ENCODE data around the gene RBX1.
A peak's percentile ranks its signal among the peaks of the same experiment; 100 is the strongest.
"Not testable (repeated sequence)": the region's sequence is repeated elsewhere in the genome, so short reads cannot be mapped to it uniquely, and the experiment has no call there.

RBX1 gene

DNA sequence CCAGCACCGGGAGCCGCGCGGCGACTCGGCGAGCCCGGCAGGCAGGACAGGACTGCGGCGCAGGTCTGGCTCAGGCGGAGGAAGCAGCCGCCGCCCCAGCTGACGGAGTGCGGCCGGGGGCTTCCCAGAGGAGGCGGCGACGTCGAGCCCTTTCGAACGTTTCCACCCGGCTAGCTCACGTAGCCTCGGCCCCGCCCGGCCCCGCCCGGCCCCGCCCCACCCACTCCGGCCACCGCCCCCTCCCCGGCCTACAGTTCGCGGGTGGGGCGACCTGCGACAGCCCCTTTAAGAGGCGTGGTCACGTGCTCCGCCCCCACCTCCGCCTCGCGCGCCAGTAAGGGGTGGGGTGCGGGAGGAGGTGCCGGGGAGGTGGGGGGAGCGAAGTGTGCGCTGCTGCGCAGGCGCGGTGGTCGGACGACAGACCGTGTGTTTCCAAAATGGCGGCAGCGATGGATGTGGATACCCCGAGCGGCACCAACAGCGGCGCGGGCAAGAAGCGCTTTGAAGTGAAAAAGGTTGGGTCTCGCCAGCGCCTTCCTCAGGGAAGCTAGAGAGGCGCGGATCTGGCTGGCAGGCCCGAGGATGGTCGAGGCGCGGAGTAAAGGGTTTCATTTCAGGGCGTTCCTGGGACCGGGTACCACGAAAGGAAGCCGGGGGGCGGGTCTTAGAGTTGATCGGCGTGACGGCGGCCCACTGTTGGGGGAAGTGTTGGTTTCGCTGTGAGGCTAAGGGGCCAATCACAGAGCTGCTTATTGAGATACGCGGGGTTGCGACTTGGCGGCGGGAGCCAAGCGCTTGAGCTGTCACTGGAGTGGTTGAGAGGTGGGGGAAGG, at the start of gene RBX1:
RBX1 (plus strand) TSS at position 417 of the 833 bp plus-strand sequence; CDS start at position 438, 21 bp downstream.
- peaks cover 28% of the 10 kb centered on the region for H3K4me1 Mint-ChIP-seq
- H3K27ac Mint-ChIP-seq (ENCODE audit: low read depth), result peak within 1 kb of the TSS; percentile 98
- ATAC-seq (replicated peaks; ENCODE audit: extremely low read depth, poor library complexity, severe bottlenecking) (peak; percentile 86), DNase-seq (ENCODE audit: low spot score in 2 of 2) (peak; percentile 98)
- no peaks in the 10 kb centered on the region for H3K9me3 Mint-ChIP-seq
- H3K36me3 Mint-ChIP-seq (ENCODE audit: insufficient read depth), result peaks cover 37% of the 10 kb centered on the region
- H3K4me3 Mint-ChIP-seq, result peak within 1 kb of the TSS; percentile 97
- H3K27me3 Mint-ChIP-seq, result no peaks in the 10 kb centered on the region

DNA sequence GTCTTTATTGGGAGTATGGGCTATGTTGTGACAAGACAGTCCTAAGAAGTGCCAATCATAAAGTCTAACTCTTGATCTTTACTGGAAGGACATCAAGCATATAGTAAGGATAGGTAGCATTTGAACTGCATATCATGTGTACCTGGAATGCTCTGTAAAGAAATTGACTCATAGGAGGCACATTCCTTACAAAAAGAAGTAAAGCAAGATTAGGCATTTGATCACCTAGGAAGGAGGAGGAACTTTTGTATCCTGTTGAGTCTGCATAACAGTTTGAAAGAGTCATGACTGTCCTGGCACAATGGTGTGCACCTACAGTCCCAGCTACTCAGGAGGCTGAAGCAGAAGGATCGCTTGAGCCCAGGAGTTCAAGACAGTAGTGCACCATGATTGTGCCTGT, 47.1 kb upstream of the RBX1 start:
- ATAC-seq (replicated peaks; ENCODE audit: extremely low read depth, poor library complexity, severe bottlenecking) (no peak), DNase-seq (ENCODE audit: low spot score in 2 of 2) (no peak)
- H3K36me3 Mint-ChIP-seq (ENCODE audit: insufficient read depth), result peaks cover 9% of the 10 kb centered on the region
- H3K27me3 Mint-ChIP-seq, result no peaks in the 10 kb centered on the region
- no peaks in the 10 kb centered on the region for H3K9me3 Mint-ChIP-seq
- H3K4me1 Mint-ChIP-seq, result peaks cover 4% of the 10 kb centered on the region
- H3K27ac Mint-ChIP-seq (ENCODE audit: low read depth), result no peak overlapping the region
- no peak overlapping the region for H3K4me3 Mint-ChIP-seq

DNA sequence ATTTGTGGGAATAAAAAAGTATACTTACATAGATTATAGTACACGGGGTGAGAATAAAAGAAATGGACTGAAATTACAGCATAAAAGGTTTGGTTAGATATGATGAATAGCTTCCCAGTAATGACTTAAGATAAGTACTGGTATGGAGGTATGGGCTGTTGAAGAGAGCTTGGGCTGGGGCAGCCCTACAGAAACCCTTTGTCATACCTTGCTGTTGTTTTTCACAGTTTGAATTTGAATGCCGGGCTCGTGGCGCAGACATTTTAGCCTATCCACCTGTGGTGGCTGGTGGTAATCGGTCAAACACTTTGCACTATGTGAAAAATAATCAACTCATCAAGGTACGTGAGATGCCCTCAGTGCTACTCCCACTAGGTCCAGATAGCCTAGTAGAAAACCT, 42.3 kb upstream of the RBX1 start:
- no peak overlapping the region for H3K4me3 Mint-ChIP-seq
- no peaks in the 10 kb centered on the region for H3K4me1 Mint-ChIP-seq
- H3K27me3 Mint-ChIP-seq, result no peaks in the 10 kb centered on the region
- ATAC-seq (replicated peaks; ENCODE audit: extremely low read depth, poor library complexity, severe bottlenecking) (no peak), DNase-seq (ENCODE audit: low spot score in 2 of 2) (no peak)
- peaks cover 21% of the 10 kb centered on the region for H3K36me3 Mint-ChIP-seq (ENCODE audit: insufficient read depth)
- no peak overlapping the region for H3K27ac Mint-ChIP-seq (ENCODE audit: low read depth)
- no peaks in the 10 kb centered on the region for H3K9me3 Mint-ChIP-seq

DNA sequence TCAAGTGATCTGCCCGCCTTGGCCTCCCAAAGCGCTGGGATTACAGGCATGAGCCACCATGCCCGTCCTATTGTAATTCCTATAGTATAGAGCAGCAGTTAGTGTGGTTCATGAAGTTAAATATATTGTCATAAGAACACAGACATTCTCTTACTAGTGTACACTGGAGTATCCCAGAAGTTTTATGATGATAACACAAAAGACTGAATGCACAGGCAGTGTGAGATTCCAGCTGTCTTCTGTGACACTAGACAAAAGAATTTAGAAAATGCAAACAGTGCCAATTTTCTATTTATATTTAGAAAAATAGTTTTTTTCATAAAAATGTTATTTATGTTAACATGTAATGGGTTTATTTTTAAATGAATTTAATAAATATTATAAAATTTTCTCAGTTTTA, 39.4 kb upstream of the RBX1 start:
- Mint-ChIP-seq H3K4me1 (no peaks in the 10 kb centered on the region), H3K27ac (ENCODE audit: low read depth) (no peak overlapping the region), H3K27me3 (no peaks in the 10 kb centered on the region), H3K4me3 (no peak overlapping the region), H3K36me3 (ENCODE audit: insufficient read depth) (peaks cover 31% of the 10 kb centered on the region), H3K9me3 (no peaks in the 10 kb centered on the region)
- no peak for ATAC-seq (replicated peaks; ENCODE audit: extremely low read depth, poor library complexity, severe bottlenecking)
- no peak for DNase-seq (ENCODE audit: low spot score in 2 of 2)

DNA sequence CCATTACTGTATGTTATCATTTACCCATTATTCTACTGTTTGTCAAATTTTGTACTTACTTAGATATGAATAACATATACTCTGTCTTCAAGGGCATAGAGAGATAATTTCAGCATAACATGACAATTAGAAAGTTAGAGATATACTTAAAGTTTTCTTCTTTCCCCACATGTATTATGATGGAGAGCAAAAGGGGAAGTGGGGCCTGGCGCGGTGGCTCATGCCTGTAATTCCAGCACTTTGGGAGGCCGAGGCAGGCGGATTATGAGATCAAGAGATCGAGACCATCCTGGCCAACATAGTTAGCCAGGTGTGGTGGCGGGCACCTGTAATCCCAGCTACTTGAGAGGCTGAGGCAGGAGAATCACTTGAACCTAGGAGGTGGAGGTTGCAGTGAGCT, 38.2 kb upstream of the RBX1 start:
- not testable (repeated sequence) for H3K4me1 Mint-ChIP-seq; H3K27me3 Mint-ChIP-seq; ATAC-seq (replicated peaks; ENCODE audit: extremely low read depth, poor library complexity, severe bottlenecking); H3K4me3 Mint-ChIP-seq; H3K27ac Mint-ChIP-seq (ENCODE audit: low read depth); DNase-seq (ENCODE audit: low spot score in 2 of 2); H3K9me3 Mint-ChIP-seq
- peaks cover 31% of the 10 kb centered on the region for H3K36me3 Mint-ChIP-seq (ENCODE audit: insufficient read depth)

DNA sequence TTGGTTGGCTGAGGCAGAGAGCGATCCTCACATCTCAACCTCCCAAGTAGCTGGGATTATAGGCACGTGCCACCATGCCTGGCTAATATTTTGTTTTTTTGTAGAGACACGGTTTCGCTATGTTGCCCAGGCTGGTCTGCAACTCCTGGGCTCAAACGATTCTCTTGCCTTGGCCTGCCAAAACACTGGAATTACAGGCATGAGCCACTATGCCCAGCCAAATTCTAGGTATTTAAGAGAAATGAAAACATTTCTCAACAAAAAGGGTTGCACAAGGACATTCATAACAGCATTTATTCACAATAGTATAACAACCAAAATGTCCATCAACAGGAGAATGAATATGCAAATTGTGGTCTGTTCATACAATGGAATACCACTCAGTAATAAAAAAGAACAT, 31.7 kb upstream of the RBX1 start:
- DNase-seq (ENCODE audit: low spot score in 2 of 2), result no peak
- Mint-ChIP-seq H3K36me3 (ENCODE audit: insufficient read depth) (peaks cover 26% of the 10 kb centered on the region), H3K4me3 (no peak overlapping the region), H3K4me1 (peaks cover 6% of the 10 kb centered on the region), H3K27me3 (no peaks in the 10 kb centered on the region), H3K27ac (ENCODE audit: low read depth) (no peak overlapping the region), H3K9me3 (no peaks in the 10 kb centered on the region)
- no peak for ATAC-seq (replicated peaks; ENCODE audit: extremely low read depth, poor library complexity, severe bottlenecking)

DNA sequence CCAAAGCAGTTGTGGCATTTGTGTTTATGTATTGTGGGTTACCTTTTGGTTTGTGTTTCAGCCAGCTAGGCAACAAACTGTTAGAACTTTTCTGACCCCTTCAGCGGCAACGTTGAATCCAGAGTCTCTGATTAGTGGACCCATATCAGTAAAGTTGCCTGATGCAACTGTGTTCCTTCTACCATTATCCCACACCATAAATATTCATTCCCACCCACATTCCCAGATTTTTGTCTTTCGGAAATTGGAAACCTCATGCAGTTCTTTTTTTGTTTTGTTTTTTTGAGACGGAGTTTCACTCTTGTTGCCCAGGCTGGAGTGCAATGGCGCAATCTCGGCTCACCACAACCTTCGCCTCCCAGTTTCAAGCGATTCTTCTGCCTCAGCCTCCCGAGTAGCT, 30.7 kb upstream of the RBX1 start:
- Mint-ChIP-seq H3K27ac (ENCODE audit: low read depth) (no peak overlapping the region), H3K9me3 (no peaks in the 10 kb centered on the region), H3K4me3 (no peak overlapping the region), H3K27me3 (no peaks in the 10 kb centered on the region), H3K4me1 (peaks cover 6% of the 10 kb centered on the region), H3K36me3 (ENCODE audit: insufficient read depth) (peaks cover 26% of the 10 kb centered on the region)
- no peak for DNase-seq (ENCODE audit: low spot score in 2 of 2)
- no peak for ATAC-seq (replicated peaks; ENCODE audit: extremely low read depth, poor library complexity, severe bottlenecking)

DNA sequence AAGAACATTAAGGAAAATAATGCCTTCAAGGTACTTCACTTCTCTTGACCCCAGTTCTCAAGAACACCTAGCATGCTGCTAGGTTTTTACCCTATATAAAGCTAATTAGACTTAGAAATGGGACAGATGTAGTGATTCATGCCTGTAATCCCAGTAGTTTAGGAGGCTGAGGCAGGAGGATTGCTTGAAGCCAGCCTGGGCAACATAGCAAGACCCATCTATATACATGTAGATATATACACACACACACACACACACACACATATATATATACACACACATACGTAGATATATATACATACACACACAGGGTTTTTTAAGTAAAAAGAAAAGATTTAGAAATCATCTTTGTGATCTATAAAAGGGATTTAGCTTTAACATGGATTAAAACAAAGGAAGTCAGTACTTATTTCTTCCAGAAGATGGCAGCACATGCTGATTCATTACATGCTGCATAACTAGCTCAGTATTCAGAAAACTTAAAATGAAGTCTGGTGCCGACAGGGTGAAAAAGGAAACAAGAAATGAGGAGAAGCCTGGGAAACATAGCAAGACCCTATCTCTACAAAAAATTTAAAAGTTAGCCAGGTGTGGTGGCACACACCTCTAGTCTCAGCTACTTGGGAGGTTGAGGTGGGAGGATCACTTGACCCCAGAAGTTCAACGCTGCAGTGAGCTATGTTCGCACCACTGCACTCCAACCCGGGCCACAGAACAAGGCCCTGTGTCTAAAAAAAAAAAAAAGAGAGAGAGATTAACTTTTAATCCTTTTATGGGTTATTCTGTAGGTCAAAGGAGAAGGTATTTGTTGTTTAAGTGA, 28.5 kb upstream of the RBX1 start:
- H3K9me3 Mint-ChIP-seq, result no peaks in the 10 kb centered on the region
- peak overlapping the region; percentile 33 for H3K4me3 Mint-ChIP-seq
- peaks cover 6% of the 10 kb centered on the region for H3K4me1 Mint-ChIP-seq
- no peaks in the 10 kb centered on the region for H3K27me3 Mint-ChIP-seq
- ATAC-seq (replicated peaks; ENCODE audit: extremely low read depth, poor library complexity, severe bottlenecking), result peak; percentile 78
- DNase-seq (ENCODE audit: low spot score in 2 of 2), result peak in 1 of 2 donors; percentile 14
- peak overlapping the region; percentile 88 for H3K27ac Mint-ChIP-seq (ENCODE audit: low read depth)
- H3K36me3 Mint-ChIP-seq (ENCODE audit: insufficient read depth), result peaks cover 23% of the 10 kb centered on the region

DNA sequence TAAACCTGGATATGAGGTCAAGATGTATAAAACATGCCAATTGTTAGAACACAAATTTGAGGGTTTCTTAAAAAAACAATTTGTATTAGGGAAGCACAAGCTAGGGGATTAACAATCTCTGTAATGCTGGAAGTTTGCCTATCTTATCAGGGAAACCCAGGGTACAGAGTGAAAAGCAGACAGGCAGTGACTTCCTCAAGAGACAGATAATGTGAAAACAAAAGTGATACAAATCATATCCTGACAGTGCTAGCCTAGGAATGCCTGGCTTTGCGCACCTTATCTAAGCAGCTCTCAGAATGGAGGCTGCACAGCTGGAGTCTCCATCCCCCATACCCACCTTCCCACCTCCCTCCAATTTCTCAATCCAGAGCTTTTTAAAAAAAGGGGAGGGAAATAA, 22.5 kb upstream of the RBX1 start:
- no peaks in the 10 kb centered on the region for H3K4me1 Mint-ChIP-seq
- peak overlapping the region; percentile 59 for H3K27ac Mint-ChIP-seq (ENCODE audit: low read depth)
- DNase-seq (ENCODE audit: low spot score in 2 of 2) (no peak), ATAC-seq (replicated peaks; ENCODE audit: extremely low read depth, poor library complexity, severe bottlenecking) (no peak)
- no peaks in the 10 kb centered on the region for H3K27me3 Mint-ChIP-seq
- peaks cover 17% of the 10 kb centered on the region for H3K36me3 Mint-ChIP-seq (ENCODE audit: insufficient read depth)
- H3K9me3 Mint-ChIP-seq, result no peaks in the 10 kb centered on the region
- no peak overlapping the region for H3K4me3 Mint-ChIP-seq

DNA sequence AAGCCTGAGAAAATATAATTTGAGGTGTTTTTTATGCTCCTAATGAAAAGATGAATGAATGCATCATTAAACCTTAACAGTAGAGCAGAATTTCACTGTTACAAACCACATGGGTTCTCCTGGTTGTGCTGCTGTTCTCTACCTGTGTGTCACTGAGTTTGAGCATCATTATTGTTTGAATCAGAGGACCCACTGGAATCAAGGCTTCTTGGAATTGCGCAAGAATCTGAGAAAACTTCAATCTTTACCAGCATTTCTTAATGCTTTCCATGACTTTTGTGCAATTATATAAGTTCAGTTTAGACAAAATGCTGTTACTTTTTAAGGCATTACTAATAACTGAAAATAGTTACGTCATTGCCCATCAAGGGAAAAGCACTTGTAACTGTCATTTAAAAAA, 18.8 kb upstream of the RBX1 start:
- peaks cover 5% of the 10 kb centered on the region for H3K36me3 Mint-ChIP-seq (ENCODE audit: insufficient read depth)
- H3K27me3 Mint-ChIP-seq, result no peaks in the 10 kb centered on the region
- H3K27ac Mint-ChIP-seq (ENCODE audit: low read depth), result no peak overlapping the region
- DNase-seq (ENCODE audit: low spot score in 2 of 2), result no peak
- H3K4me3 Mint-ChIP-seq, result no peak overlapping the region
- H3K4me1 Mint-ChIP-seq, result no peaks in the 10 kb centered on the region
- H3K9me3 Mint-ChIP-seq, result no peaks in the 10 kb centered on the region
- no peak for ATAC-seq (replicated peaks; ENCODE audit: extremely low read depth, poor library complexity, severe bottlenecking)

DNA sequence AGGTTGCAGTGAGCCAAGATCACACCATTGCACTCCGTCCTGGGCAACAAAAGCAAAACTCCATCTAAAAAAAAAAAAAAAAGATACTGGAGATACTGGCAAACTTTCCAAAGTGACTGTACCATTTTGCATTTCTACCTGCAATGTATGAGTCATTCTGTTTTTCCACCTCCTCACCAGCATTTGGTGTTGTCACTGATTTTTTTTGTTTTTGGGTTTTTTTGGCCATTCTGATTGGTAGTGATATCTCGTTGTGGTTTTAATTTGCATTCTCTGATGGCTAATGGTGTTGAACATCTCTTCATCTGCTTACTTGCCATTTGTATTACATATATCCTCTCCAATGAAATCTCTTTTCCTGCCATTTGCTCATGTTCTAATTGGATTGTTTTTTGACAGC, 12.0 kb upstream of the RBX1 start:
- ATAC-seq (replicated peaks; ENCODE audit: extremely low read depth, poor library complexity, severe bottlenecking) (no peak), DNase-seq (ENCODE audit: low spot score in 2 of 2) (no peak)
- no peaks in the 10 kb centered on the region for H3K9me3 Mint-ChIP-seq
- peaks cover 6% of the 10 kb centered on the region for H3K4me1 Mint-ChIP-seq
- no peaks in the 10 kb centered on the region for H3K36me3 Mint-ChIP-seq (ENCODE audit: insufficient read depth)
- no peak overlapping the region for H3K4me3 Mint-ChIP-seq
- no peaks in the 10 kb centered on the region for H3K27me3 Mint-ChIP-seq
- peak overlapping the region; percentile 67 for H3K27ac Mint-ChIP-seq (ENCODE audit: low read depth)

DNA sequence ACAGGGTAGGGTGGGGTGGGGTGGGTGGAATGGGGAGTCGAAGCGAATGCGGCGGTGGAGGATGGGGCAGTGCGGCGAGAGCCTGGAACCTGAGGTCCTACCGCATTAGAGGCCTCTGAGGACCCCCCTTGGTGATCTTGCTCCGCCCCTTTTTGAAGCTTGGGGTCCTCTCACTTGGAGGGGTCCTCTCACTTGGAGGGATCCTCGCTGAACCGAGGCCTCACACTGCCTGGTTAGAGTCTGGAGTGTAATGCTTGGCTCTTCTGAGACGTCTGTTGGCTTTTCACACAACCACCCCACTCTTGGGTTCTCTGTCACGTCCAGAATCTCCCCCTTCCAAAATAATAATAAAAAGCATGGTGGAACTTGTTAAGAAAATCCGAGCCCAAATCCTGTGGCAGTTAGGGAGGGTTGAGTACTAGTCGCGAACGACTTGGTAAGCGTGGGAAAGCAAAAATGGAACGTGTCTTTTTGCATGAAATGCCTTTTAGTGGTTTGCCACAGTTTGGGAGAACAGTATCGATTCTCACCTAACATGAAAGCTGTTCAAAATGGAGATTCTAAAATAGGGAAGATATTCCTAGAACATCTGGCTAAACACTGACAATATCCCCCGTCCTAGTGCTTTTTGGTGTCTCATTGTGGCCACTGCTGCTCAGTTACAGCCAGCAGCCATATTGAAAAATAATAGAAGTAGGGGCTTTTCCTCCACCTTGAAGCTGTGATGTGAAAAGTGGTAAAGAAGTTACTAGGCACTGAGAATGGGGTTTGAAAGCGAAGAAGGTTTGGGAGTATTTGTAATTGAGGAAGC, 822 bp downstream of the RBX1 start:
- peak overlapping the region; percentile 97 for H3K4me3 Mint-ChIP-seq
- no peaks in the 10 kb centered on the region for H3K9me3 Mint-ChIP-seq
- no peak for ATAC-seq (replicated peaks; ENCODE audit: extremely low read depth, poor library complexity, severe bottlenecking)
- H3K27me3 Mint-ChIP-seq, result no peaks in the 10 kb centered on the region
- H3K27ac Mint-ChIP-seq (ENCODE audit: low read depth), result peak overlapping the region; percentile 98
- no peak for DNase-seq (ENCODE audit: low spot score in 2 of 2)
- peaks cover 42% of the 10 kb centered on the region for H3K36me3 Mint-ChIP-seq (ENCODE audit: insufficient read depth)
- peaks cover 28% of the 10 kb centered on the region for H3K4me1 Mint-ChIP-seq
